Activated CD4-positive, alpha-beta T cell treated with anti-CD3 and anti-CD28 coated beads for 24 hours (primary cell): ENCODE results near the gene CNFN.
"Not testable (repeated sequence)": the region's sequence is repeated elsewhere in the genome, so short reads cannot be mapped to it uniquely, and the experiment has no call there.

Experiments
- DNase-seq, 2 donors: peaks; one replicate each; pipeline ENCODE4 v3.0.0-alpha.2; 2020; ENCODE audit warnings: low read depth in 2 of 2

Gene CNFN

DNA sequence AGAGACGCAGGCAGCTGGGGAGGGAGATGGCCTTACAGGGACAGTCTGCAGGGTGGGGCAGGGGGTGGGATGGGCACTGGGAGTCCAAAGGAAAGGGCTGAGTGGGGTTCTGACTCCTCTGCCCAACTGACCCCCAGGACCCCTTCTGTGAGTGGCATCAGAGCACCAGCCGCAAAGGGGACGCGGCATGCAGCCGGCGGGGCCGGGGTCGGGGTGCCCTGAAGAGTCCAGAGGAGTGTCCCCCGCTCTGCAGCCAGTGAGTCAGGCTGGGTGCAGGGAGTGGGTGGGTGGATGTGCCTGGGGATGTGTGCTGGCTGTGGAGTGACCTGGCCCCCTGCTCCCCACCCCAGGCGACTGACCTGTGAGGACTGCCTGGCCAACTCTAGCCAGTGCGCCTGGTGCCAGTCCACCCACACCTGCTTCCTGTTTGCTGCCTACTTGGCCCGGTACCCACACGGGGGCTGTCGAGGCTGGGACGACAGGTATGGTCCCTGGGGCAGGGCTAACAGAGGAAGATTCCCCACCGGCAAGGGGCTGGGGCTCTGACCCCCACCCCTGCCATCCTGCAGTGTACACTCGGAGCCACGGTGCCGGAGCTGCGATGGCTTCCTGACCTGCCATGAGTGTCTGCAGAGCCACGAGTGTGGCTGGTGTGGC, 38.9 kb downstream of the CNFN start:
- no peak for DNase-seq

DNA sequence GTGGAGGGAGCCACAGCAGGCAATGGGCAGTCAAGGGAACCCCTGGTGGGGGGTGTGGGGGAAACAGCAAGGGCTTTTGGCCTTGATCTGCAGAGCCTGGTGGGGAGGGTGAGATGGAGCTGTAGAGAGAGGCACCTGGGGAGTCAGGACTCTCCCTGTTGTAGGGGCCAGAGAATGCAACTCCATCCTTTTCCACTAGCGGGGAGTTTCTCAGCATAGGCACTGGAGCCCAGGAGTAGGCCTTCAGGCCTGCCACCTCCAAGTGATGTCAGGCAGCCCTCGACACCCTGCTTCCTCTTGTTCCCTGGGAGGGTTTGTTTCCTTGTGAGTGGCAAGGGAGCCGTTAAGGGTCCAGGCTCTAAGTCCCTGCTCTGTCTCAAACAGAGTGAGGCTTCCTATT, 39.7 kb downstream of the CNFN start:
- no peak for DNase-seq

DNA sequence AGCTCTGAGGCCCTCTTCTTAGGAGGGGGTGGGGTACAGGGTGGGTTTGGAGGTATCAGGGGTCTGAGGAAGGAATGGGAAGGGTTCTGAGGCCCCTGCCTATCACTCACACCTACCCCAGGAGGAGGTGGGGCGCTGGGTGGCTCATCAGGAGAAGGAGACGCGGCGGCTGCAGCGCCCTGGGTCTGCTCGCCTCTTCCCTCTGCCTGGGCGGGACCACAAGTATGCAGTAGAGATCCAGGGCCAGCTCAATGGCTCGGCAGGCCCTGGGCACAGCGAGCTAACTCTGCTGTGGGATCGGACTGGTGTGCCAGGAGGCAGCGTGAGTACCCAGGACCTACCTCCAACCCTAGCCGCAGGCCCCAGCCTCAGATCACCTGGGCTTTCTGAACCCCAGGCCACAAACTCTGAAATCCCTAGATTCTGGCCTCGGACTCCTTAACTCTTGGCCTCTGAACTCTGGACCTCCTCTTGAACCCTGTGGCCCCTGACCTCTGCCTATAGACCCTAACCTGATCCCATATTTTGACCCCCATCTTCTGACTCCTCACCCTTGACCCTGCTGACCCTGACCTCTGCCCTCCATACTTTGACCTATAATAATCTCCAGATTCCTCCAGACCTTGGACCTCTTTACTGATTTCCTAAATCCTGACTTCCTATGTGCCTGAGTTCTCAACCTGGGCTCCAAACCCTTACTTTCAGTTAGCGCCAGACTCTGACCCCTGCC, 40.6 kb downstream of the CNFN start:
- DNase-seq: no peak

DNA sequence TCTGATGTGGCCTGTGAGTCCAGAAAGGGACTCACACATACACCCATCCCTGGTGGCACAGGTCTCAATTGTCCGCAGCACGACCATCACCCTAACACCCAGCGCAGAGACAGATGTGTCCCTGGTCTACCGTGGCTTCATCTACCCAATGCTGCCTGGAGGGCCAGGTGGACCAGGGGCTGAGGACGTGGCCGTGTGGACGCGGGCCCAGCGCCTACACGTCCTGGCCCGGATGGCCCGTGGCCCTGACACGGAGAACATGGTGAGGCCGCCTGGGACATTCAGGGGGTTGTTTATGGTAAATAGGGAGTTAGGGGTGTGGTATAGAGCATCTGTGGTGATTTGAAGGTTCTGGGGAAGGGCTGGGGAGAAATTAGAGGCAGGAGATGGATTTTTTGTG, 41.9 kb downstream of the CNFN start:
- no peak for DNase-seq

DNA sequence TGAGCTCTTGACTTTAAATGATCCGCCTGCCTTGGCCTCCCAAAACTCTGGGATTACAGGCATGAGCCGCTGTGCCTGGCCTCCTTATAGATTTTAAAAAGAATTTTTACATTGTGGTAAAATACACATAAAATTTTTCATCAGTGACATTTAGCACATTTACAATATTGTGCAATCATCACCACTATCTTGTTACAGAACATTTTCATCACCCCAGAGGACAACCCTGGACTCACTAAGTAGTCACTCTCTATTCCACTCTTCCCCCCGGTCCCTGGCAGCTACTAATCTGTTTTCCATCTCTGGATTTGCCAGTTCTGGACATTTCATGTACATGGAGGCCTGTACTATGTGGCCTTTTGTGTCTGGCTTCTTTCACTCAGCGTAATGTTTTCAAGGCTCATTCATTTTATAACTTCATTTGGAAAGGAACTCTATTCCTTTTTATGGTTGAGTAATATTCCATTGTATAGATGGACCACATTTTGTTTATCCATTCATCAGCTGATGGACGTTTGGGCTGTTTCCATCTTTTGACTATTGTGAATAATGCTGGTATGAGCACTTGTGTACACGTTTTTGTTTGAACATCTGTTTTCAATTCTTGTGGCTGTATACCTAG, 44.8 kb downstream of the CNFN start:
- no peak for DNase-seq

DNA sequence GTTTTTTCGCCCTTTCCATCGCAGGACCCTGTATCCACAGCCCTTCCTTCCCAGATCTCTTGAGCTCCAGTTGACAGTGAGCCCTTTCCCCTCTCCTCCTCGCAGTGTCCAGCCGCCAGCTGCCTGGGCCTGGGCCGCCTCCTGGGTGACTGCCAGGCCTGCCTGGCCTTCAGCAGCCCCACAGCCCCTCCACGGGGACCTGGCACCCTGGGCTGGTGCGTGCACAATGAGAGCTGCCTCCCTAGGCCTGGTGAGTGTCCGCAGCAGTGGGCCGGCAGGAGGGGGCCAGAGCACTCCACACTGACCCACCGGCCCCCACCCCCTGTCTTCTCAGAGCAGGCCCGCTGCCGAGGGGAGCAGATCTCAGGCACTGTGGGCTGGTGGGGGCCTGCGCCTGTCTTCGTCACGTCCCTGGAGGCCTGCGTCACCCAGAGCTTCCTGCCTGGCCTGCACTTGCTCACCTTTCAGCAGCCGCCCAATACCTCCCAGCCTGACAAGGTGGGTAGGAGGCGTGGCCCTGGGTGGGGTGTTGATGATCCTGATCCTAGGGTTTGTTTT, 45.7 kb downstream of the CNFN start:
- DNase-seq: no peak

DNA sequence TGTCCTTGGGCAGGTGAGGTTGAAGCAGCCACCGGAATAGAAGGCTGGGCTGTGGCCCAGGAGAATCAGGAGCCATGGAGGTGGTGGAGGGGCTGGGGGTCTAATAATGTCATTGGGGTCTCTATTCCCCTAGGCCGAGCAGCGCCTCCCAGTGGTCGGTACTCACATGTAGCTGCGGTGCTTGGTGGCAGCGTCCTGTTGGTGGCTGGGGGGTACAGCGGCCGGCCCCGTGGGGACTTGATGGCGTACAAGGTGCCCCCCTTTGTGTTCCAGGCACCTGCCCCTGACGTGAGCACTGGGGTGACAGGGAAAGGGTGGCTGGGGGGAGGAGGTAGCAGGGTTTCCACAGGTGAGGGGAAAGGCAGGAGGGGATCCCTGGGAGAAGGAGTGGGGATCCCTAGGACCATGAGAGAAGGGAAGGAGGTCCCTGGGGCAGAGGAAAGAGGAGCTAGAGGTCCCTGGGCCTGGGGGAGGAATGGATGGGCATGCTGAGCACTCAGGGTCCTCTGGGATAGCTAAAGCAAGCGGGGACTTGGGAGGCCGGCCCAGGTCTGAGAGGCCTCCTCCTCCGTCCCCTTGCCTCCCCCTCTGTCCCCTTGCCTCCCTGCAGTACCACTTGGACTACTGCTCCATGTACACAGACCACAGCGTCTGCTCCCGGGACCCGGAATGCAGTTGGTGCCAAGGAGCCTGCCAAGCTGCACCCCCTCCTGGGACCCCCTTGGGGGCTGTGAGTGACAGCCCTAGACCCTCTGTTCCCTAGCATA, 46.6 kb downstream of the CNFN start:
- DNase-seq: no peak

DNA sequence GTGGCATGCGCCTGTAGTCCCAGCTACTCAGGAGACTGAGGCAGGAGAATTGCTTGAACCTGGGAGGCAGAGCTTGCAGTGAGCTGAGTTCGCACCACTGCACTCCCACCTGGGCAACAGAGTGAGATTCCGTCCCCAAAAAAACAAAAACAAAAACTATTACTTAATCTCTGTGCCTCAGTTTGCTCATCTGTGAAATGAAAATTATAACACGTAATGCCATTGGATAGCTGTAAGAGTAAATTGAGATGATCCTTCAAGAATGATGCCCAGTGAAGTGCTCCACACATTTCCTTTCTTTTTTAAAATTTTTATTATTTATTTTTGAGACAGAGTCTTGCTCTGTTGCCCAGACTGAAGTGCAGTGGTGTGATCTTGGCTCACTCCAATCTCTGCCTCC, 50.2 kb downstream of the CNFN start:
- not testable (repeated sequence) for DNase-seq

DNA sequence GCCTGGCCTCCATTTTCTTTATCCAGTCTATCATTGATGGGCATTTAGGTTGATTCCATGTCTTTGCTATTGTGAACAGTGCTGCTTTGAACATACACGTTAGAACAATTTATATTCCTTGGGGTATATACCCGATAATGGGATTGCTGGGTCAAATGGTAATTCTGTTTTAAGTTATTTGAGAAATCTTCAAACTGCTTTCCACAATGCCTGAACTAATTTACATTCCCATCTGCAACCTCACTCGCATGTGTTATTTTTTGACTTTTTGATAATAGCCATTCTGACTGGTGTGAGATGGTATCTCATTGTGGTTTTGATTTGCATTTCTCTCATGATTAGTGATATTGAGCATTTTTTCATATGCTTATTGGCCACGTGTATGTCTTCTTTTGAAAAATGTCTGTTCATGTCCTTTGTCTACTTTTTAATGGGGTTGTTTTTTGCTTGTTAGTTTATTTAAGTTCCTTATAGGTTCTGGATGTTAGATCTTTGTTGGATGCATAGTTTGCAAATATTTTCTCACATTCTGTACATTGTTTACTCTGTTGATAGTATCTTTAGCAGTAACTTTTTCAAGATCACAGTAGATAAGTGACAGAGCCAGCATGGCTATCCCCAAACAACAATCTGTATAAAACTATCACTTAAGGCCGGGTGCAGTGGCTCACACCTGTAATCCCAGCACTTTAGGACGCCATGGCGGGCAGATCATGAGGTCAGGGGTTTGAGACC, 50.8 kb downstream of the CNFN start:
- DNase-seq: not testable (repeated sequence)
